Stimulated activated CD8-positive, alpha-beta memory T cell treated with anti-CD3 and anti-CD28 coated beads, Interleukin-2, amount 100 ng/mL, for 1 hour (primary cell): ENCODE results near the gene DENND6A.
"Not testable (repeated sequence)": the region's sequence is repeated elsewhere in the genome, so short reads cannot be mapped to it uniquely, and the experiment has no call there.

Experiments used
- DNase-seq, 2 donors: peaks; one replicate each; pipeline ENCODE4 v3.0.0-alpha.2; 2020; ENCODE audit warnings: low read depth in 2 of 2

DENND6A gene, protein sequence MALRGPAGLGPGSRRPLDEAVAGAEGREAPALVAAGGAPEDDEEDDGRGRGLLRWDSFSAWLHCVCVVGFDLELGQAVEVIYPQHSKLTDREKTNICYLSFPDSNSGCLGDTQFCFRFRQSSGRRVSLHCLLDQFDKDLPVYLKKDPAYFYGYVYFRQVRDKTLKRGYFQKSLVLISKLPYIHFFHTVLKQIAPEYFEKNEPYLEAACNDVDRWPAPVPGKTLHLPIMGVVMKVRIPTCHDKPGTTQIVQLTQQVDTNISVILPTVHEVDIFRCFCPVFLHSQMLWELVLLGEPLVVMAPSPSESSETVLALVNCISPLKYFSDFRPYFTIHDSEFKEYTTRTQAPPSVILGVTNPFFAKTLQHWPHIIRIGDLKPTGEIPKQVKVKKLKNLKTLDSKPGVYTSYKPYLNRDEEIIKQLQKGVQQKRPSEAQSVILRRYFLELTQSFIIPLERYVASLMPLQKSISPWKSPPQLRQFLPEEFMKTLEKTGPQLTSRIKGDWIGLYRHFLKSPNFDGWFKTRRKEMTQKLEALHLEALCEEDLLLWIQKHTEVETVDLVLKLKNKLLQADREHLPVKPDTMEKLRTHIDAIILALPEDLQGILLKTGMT

DNA sequence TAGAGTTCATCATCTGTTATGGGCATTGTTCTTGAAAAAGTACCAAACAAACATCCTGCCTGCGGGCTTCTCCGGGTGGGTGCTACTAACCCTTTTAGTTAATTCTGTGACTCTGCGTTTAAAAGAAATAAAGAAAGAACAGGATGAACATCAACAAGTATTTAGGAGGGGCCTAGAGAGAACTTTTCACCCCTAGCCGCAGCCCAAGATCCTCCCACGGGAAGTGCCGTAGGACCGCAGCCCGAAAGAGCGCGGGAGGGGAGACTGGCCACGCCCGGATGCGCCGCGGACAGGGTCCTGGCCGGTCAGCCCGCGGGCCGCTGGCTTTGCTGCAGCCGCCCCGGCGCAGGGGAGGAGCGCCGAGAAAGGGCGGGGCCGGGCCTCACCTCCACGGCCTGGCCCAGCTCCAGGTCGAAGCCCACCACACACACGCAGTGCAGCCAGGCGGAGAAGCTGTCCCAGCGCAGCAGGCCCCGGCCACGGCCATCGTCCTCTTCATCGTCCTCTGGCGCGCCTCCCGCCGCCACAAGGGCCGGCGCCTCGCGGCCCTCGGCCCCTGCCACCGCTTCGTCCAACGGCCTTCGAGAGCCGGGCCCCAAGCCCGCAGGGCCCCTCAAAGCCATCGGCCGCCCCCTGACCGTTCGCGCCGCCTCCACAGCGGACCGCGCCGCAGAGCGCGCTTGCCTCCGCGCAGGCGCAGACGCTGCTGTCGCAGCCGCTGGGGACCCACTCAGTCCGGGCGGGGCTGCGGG, at the start of gene DENND6A:
TSS of gene DENND6A (minus strand) at position 682 of the 752 bp plus-strand sequence. CDS start at position 623, 59 bp downstream.
- peak; percentile 93 for DNase-seq

DNA sequence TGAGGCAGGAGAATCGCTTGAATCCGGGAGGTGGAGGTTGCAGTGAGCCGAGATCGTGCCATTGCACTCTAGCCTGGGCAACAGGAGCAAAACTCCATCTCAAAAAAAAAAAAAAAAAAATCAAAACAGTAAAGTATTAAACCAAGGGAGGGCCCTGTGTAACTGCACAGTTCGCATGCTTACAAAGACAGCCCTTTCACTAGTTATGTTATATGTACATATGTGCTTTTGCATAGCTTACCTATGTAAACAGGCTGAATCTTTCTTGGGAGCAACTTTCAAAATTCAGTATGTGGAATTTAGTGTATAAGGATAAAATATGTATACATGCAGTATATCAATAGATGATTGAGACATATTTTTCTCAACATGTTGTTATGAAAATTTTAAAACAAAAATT, 47.1 kb upstream of the DENND6A start:
- DNase-seq: no peak

GRCh38 chr3:57738391-57738790, 45.5 kb upstream of the DENND6A start:
- no peak for DNase-seq

GRCh38 chr3:57737840-57738239, 45.0 kb upstream of the DENND6A start:
- no peak for DNase-seq

GRCh38 chr3:57735405-57735804, 42.5 kb upstream of the DENND6A start:
- no peak for DNase-seq

- DNase-seq: no peak
Observed at GRCh38 chr3:57733790-57734189, 40.9 kb upstream of the DENND6A start.

GRCh38 chr3:57731311-57731710, 38.4 kb upstream of the DENND6A start:
- DNase-seq: no peak

GRCh38 chr3:57730682-57731081, 37.8 kb upstream of the DENND6A start:
- DNase-seq: no peak

GRCh38 chr3:57729334-57730045, 36.6 kb upstream of the DENND6A start:
- no peak for DNase-seq

GRCh38 chr3:57727106-57727505, 34.2 kb upstream of the DENND6A start:
- no peak for DNase-seq

GRCh38 chr3:57726397-57726796, 33.5 kb upstream of the DENND6A start:
- no peak for DNase-seq

GRCh38 chr3:57718118-57718517, 25.2 kb upstream of the DENND6A start:
- no peak for DNase-seq

- no peak for DNase-seq
Observed at GRCh38 chr3:57717205-57717868, 24.5 kb upstream of the DENND6A start.

DNA sequence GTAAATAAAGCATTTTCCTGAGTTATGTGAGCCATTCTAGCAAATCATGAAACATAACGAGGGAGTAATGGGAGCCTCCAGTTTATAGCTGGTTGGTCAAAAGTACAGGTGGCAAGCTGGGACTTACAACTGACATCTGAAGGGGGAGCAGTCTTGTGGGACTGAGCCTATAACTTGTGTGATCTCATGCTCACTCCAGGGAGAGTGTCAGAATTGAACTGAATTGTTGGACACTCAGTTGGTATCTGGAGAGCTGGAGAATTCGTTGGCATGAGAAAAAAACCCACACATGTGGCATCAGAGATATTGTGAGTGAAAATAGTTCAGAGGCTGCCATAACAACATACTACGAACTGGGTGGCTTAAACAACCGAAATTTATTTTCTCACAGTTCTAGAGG, 22.8 kb upstream of the DENND6A start:
- DNase-seq: no peak

DNA sequence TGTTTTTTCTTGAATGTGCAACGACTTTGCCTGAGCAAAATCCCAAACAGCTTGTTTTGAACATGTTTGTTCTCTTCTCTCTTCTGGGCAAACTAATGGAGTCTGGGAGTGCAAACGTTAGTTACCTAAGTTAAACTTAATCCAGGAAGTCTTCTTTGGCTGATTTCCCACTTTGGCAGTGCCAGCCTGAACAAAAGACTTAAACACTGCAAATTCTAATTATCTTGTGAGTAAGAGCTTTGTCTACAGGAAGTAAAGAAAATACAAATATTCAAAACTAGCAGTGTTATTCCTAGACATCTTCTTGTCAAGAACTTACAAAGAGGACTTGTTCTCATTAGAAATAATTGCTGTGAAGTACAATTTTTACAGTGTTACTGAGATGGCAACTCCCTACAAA, 16.7 kb upstream of the DENND6A start:
- DNase-seq: no peak

DNA sequence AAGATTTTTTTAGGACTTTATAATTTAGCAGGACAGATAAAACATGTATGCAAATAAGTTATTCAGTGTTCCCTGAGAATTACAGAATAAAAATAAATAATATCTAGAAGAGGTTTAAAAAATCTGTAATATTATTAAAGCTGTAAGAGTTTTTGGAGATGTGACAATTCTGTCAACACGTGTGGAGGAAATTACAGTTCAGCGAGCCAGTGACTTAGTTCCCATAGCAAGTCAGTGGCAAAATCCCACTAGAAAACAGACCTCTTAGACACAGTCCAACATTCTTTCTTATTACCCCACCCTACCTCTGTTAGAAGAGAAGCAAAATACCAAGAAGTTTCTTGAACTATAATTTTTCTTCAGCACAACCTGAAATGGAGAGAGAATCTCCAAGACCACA, 16.2 kb upstream of the DENND6A start:
- DNase-seq: no peak

DNA sequence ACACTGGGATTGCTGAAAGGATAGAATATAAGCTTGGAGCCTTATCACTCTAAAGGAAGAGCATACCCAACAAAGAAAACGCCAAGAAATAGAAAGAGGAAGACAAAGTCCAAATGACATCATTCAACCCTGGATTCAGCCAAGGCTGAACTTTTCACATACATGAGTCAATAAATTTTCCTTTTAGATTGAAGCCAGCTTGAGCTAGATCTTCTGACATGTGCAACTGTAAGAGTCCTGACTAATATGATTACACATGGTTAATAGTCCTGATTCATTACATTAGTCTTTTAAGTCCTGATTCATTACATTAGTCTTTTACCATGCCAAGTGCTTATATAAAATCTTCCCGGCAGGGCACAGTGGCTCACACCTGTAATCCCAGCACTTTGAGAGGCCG, 13.6 kb upstream of the DENND6A start:
- DNase-seq: no peak

GRCh38 chr3:57705351-57705750, 12.5 kb upstream of the DENND6A start:
- not testable (repeated sequence) for DNase-seq

GRCh38 chr3:57701781-57702180, 8.9 kb upstream of the DENND6A start:
- DNase-seq: no peak

DNA sequence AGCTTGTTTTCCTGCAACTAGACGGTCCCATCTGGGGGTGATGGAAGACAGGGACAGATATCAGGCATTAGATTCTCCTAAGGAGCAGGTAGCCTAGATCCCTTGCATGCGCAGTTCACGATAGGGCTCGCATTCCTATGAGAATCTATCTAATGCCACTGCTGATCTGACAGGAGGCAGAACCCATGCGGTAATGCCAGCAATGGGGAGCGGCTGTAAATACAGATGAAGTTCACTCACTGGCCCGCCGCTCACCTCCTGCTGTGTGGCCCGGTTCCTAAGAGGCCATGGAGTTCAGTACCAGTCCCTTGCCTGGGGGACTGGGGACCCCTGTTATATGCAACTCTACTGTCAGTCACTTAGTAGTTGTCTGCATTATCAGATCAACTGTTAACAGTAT, 7.9 kb upstream of the DENND6A start:
- DNase-seq: no peak

DNA sequence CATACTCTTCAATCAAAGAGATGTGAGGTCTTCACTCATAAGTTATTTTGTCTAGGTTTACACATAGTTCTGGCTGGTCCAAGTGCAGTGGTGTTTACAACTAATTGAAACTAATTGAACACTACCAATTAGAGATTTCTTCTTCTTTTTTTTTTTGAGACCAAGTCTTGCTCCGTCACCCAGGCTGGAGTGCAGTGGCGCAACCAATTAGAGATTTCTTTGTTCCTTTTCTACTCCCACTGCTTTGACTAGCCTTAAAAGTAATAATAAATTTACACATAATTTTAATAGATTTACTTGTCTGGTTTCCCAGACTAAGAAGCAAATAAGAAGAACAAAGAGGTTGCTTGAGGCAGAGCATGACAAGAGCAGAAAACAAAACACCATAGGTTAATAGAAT, 6.7 kb upstream of the DENND6A start:
- DNase-seq: no peak
